SW480 (cell line): Measurements from ENCODE around the gene LRRC46.
A peak's percentile ranks its signal among the peaks of the same experiment; 100 is the strongest.

Experiments used
- DNase-seq: peaks from one replicate; pipeline ENCODE4 v3.0.0-alpha.2; 2016; ENCODE audit warnings: low spot score

The LRRC46 gene

GRCh38 chr17:47831003-47831933 is at the start of gene LRRC46, which contains the start of gene MRPL10:
TSS of gene LRRC46 (plus strand) at chr17:47831670. CDS start at chr17:47831990, 320 bp downstream.
TSS of gene MRPL10 (minus strand) at chr17:47831541. CDS start at chr17:47831511, 30 bp downstream.
- peak; percentile 90 for DNase-seq

GRCh38 chr17:47785538-47786123 is 45.8 kb upstream of the LRRC46 start:
- DNase-seq: peak; percentile 14

DNA sequence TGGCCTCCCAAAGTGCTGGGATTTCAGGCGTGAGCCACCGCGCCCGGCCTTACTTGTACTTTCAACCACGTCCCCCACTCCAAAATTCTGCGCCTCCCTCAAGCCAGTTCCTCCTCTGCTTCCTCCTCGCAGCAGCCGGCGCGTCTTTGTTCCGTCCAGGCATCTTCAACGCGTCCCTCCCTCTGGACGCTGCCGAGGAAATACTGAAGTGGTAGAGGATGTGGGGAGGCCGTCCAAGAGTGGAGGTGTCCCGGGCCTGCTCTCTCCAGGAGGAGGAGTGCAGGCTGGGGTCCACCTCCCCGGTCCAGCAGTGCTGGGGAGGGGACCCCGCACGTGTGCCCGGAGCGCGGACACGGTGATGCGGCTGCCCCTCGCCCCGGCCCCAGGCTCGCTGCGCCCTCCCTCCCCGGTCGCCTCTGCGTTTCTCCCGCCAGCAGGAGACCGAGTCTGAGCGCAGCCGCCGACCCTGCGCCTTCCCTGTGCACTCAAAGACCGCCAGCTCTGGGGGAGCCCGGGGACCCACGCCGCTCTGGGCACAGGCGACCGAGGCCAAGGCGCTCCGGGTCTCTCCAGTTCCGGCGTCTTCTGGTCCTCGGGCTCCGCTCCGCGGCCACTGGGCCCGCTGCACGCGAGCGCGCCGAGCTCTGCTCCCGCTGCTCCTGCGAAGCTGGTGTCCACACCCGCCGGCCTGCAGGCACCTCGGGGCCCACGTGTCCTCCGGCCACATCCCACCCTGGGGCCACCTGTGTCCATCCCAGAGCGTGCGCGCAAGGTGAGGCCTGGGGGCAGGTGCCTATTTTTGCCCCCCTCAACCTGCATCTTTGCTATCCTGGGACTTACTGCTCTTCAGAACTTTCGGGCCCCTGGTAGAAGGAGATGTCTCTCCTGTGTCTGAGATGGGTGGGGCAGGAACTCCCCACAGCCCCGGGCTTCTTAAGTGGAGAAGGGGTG is 41.6 kb upstream of the LRRC46 start:
- DNase-seq: peak; percentile 57

- DNase-seq: no peak
Measured at GRCh38 chr17:47791025-47791424, 40.4 kb upstream of the LRRC46 start.

DNA sequence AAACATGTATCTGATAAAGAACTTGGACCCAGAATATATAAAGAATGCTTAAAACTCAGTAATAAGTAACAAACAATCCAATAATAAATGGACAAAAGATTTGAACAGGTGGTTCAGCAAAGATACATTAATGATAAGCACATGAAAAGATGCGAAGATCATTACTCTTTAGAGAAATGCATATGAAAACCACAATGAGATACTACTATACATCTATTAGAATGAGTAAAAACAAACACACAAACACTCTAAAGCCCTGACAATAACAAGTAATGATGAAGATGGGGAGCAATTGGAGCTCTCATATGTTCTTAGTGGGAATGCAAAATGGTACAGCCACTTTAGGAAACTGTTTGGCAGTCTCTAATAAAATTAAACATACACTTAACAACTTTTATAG is 39.0 kb upstream of the LRRC46 start:
- DNase-seq: no peak

GRCh38 chr17:47792979-47793378 is 38.5 kb upstream of the LRRC46 start:
- DNase-seq: no peak

DNA sequence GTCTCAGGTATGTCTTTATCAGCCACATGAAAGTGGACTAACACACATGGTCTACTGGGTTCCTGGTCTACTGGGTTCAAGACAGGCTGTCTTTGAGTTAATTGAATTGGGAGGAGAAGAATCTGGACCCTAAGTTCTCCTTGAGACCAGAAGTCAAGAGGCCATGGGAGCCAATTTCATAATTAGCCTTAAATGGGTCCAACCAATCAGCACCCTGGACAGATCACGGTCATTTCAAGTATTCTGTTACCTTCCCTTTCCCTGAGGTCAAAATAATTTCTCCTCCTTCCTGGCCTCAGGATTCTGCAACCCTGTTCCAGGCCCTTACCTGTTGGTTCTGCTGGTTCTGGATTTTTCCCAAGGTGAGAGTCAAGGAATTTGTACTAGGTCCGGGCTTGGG is 33.7 kb upstream of the LRRC46 start:
- DNase-seq: no peak

- no peak for DNase-seq
Measured at GRCh38 chr17:47800686-47801085, 30.8 kb upstream of the LRRC46 start.

GRCh38 chr17:47801176-47801765 is 30.2 kb upstream of the LRRC46 start:
- no peak for DNase-seq

DNA sequence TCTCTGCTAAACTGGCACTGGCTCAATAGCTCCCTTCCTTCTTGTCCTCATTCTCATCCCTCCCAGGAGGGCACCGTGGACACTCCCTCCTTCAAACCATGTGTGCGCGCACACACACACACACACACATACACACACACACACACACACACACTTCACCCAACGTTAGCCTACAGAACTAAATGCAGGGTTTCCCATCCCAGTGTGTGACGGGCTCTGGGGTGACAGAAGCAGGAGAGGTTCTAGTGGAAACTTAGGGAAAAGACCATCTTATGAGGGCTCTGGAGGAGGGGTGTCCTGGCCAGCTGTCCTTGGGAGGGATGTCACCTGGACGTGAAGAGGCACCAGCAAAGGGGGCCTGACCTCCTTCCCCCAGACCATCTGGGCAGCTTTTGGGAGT is 29.6 kb upstream of the LRRC46 start:
- DNase-seq: no peak

DNA sequence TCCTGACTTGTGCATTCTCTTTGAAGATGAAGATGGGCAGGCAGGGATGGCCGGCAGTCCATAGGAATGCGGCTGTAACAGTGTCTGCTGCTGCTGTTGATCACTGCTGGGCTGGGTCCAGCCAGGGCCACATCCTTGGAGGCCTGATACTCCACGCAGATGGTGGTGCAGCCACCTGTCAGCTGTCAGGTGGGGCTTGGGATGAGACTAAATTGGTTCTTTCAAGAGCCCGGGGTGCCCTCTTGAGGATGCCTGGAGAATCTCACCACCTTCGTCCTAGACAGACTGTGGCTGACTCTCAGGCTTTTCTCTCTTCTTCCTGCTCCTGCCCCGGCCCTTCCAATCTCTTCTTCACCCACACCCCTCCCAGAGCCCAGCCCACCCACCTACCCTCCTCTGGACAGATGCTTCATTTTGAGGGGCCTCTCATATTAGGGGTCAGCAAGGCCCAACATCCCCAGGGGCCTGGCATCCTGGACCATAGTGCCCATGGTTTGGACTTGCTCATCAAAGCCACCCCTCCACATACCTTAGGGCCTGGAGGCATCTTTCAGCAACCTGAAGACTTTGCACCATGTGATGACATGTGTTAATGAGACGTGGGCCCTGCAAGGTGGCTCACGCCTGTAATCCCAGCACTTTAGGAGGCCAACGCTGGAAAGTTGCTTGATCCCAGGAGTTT is 29.0 kb upstream of the LRRC46 start:
- peak; percentile 81 for DNase-seq

DNA sequence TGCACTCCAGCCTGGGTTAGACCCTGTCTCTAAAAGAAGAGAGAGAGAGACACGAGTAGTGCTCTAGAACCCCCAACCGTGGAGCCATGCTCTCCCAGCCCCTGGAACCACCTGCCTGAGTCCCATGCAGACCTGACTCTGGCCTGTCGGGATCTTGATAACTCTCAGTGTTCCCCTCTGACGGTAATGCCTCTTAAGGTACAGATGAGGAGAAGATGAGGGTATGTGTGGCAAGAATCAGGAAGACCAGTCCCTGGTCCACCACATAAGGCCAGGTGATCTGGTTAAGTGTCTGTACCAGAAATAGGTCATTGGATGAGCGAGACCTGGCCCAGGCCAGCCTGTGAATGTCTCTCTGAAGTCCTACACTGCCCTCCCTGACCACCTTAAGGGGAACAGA is 28.3 kb upstream of the LRRC46 start:
- DNase-seq: no peak

DNA sequence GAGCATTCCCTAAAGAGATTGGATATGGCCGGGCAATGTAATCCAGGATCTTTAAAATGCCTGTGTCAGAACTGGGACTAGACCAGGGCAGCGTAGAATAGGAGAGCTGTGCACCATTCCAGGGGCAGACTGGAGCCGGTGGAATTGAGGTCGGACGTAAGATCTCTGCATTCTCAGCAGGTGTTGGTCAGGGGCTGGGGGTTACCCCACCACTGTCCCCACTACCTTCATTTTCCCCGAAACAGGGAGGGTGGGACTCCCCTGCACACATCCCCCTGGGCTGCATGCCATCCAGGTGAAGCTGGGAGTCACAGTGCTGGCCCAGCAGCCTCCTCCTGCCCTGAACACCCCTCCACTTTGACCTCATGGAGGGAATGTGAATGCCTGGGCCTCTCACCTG is 27.7 kb upstream of the LRRC46 start:
- DNase-seq: no peak

DNA sequence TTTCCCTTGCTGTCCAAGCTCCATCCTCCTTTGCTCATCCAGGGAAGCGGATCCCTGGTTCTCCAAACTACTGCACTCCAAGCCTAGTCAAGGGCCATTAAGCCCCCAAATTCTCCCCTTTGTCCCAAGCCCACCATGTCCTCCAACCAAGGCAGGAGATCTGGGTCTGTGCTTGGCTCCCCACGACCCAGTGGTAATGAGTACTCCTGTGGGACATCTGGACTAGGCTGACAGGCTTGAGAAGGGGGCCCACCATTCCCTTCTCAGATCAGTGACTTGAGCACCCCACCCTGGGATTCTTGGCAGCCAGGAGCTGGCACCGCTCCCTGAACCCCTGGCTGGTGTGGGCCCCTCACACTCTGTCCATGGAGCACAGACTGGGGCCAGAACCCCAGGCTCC is 27.0 kb upstream of the LRRC46 start:
- no peak for DNase-seq

DNA sequence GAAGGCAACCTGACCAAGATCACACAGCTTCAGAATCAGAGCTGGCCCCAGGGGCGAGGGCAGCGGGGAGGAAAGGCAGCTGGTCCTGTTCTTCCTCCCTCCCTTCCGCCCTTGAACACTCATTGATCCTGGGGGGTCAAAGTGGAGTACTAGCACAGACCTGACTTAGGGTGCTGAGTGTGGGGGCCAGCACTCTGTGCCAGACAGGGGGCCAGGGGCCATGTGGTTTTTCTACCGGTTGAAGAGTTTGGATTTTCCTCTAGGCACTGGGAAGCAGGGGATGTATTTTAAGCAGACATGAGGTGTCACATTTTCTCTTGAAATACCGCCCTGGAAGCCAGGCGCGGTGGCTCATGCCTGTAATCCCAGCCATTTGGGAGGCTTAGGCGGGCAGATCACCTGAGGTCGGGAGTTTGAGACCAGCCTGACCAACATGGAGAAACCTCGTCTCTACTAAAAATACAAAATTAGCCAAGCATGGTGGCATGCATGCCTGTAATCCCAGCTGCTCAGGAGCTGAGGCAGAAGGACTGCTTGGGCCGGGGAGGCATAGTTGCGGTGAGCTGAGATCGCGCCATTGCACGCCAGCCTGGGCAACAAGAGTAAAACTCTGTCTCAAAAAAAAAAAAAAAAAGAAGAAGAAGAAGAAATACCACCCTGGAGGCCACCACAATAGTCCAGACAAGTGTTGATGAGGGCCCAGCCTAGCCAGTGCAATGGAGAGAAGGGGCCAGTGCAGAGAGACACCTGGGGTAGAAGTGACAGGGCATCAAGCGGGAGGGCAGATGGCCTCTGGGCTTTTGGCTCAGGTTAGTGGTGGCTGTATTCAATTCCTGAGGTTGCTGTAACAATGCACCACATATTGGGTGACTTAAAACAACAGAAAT is 25.2 kb upstream of the LRRC46 start:
- no peak for DNase-seq

DNA sequence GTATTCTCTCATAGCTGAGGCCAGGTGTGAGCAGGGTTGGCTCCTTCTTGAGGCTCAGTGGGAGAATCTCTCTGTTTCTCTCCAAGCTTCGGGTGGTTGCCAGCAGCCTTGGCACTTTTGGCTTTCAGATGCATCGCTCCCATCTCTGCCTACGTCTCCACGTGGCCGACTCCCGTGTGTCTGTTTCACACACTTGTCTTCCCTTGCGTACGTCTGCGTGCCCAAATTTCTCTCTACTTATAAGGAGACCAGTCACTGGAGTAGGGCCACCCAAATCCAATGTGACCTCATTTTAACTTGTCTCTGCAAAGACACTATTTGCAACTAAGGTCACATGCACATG is 24.6 kb upstream of the LRRC46 start:
- no peak for DNase-seq

DNA sequence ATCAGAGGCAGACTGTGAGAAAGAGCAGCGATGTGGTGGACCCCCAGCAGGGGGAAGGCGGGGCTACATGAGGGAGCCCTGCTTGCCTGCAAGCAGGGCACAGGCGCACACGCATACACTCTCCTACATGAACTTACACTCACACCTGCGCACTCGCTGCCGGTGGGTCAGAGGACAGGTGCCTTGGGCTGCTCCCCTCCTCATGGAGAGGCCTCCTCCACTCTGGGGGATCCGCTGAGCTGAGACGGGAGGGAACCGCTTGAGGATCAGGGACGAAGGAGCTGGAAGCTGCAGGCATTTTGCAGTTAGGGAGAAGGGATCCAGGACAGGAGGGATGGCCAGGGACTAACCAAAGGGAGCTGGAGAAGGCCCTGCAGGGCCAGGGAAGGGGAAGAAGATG is 24.0 kb upstream of the LRRC46 start:
- no peak for DNase-seq

GRCh38 chr17:47808036-47808829 is 23.2 kb upstream of the LRRC46 start:
- DNase-seq: no peak

DNA sequence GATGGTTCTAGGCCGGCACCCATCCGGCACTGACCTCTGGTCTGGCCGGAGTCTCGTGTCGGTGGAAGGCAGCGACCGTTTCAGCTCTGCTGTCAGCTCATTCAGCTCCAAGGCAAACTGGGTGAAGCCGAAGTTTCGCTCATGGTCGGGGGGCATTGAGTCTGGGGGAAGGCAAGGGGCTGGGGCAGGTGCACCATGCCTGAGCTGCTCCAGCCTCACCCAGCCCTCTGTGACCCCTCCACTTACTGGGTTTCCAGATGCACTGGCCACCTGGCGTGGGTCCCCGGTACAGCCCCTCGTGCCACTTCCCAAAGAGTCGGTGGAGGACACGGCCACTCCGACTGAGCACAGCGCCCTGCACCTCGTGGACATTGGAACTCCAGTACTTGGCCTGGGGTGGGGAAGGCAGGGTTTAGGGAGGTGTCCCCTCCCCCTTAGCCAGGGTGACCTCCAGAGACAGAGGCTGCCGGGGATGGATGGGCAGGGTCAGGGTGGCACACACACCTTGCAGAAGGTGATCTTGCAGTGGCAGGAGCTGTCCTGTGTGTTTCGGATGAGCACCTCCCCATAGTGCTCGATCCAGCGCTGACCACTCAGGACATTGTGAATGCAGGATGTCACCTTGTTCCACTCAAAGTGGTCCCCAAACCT is 22.5 kb upstream of the LRRC46 start:
- DNase-seq: no peak
